LNCaP clone FGC (cell line): ENCODE results near the gene TFAM.

ENCODE experiments used
- DNase-seq: peaks from one replicate; pipeline ENCODE4 v3.0.0-alpha.2; 2011; ENCODE audit warnings: low read depth
- H3K4me3 ChIP-seq: 2 replicates; pipeline ENCODE4 v1.5.1; 2011; ENCODE audit warnings: mild to moderate bottlenecking, low read depth, low read length, control low read depth
- CTCF ChIP-seq: IDR thresholded peaks from 2 replicates; pipeline ENCODE4 v1.5.1; 2012; ENCODE audit warnings: mild to moderate bottlenecking; ENCODE audit not compliant: control insufficient read depth, insufficient read depth; ENCODE audit errors: extremely low read depth

Gene TFAM

GRCh38 chr10:58438340-58438871 lies 53.2 kb downstream of the TFAM start:
- no peak overlapping the region for H3K4me3 ChIP-seq
- DNase-seq: no peak

GRCh38 chr10:58438986-58439385 lies 53.8 kb downstream of the TFAM start:
- H3K4me3 ChIP-seq: no peak overlapping the region
- no peak for TF ChIP-seq CTCF
- no peak for DNase-seq

More at GRCh38 chr10:58438340-58438871, 53.2 kb downstream of the TFAM start:
- no peak for TF ChIP-seq CTCF

- H3K4me3 ChIP-seq: no peak overlapping the region
- no peak for TF ChIP-seq CTCF
- no peak for DNase-seq
Observed at GRCh38 chr10:58439632-58440364, 54.6 kb downstream of the TFAM start.

GRCh38 chr10:58440484-58440883 lies 55.3 kb downstream of the TFAM start:
- DNase-seq: no peak

GRCh38 chr10:58444321-58444720 lies 59.1 kb downstream of the TFAM start:
- H3K4me3 ChIP-seq: no peak overlapping the region
- TF ChIP-seq CTCF: no peak
- no peak for DNase-seq

More at GRCh38 chr10:58440484-58440883, 55.3 kb downstream of the TFAM start:
- TF ChIP-seq CTCF: no peak
- no peak overlapping the region for H3K4me3 ChIP-seq

- TF ChIP-seq CTCF: no peak
- no peak for DNase-seq
Observed at GRCh38 chr10:58444876-58445275, 59.7 kb downstream of the TFAM start.

More at GRCh38 chr10:58444876-58445275, 59.7 kb downstream of the TFAM start:
- H3K4me3 ChIP-seq: no peak overlapping the region
